ENCODE data around the gene TNS1.
"Not testable (repeated sequence)": the region's sequence is repeated elsewhere in the genome, so short reads cannot be mapped to it uniquely, and the experiment has no call there.

TNS1 gene

GRCh38 chr2:217792626-217793527, 209.9 kb downstream of the TNS1 start:
- Histone ChIP-seq H3K27ac (ENCODE audit: low read depth, low read length) (no peak overlapping the region), H3K4me3 (ENCODE audit: low read depth in 1 of 2, low read length in 2 of 2) (no peak overlapping the region), H3K27me3 (ENCODE audit: control insufficient read depth in 1 of 2, insufficient read depth in 2 of 2, low read length in 2 of 2) (no peaks in the 10 kb centered on the region), H3K9me3 (ENCODE audit: low read length) (no peaks in the 10 kb centered on the region), H3K36me3 (ENCODE audit: insufficient read depth, low read length) (peaks cover 13% of the 10 kb centered on the region), H3K9ac (ENCODE audit: low read length) (no peak overlapping the region), H3K4me1 (ENCODE audit: insufficient read depth, low read length) (peaks cover 6% of the 10 kb centered on the region)

GRCh38 chr2:217791551-217791950, 211.2 kb downstream of the TNS1 start:
- H3K4me3 ChIP-seq (ENCODE audit: low read depth in 1 of 2, low read length in 2 of 2) = no peak overlapping the region
- H3K36me3 ChIP-seq (ENCODE audit: insufficient read depth, low read length) = peaks cover 16% of the 10 kb centered on the region
- no peak overlapping the region for H3K27ac ChIP-seq (ENCODE audit: low read depth, low read length)
- no peaks in the 10 kb centered on the region for H3K4me1 ChIP-seq (ENCODE audit: insufficient read depth, low read length)
- H3K9ac ChIP-seq (ENCODE audit: low read length) = no peak overlapping the region
- no peaks in the 10 kb centered on the region for H3K27me3 ChIP-seq (ENCODE audit: control insufficient read depth in 1 of 2, insufficient read depth in 2 of 2, low read length in 2 of 2)
- H3K9me3 ChIP-seq (ENCODE audit: low read length) = no peaks in the 10 kb centered on the region

GRCh38 chr2:217790681-217791392, 212.0 kb downstream of the TNS1 start:
- Histone ChIP-seq H3K9me3 (ENCODE audit: low read length) (no peaks in the 10 kb centered on the region), H3K4me1 (ENCODE audit: insufficient read depth, low read length) (peaks cover under 1% of the 10 kb centered on the region), H3K36me3 (ENCODE audit: insufficient read depth, low read length) (peaks cover 16% of the 10 kb centered on the region), H3K27me3 (ENCODE audit: control insufficient read depth in 1 of 2, insufficient read depth in 2 of 2, low read length in 2 of 2) (no peaks in the 10 kb centered on the region), H3K9ac (ENCODE audit: low read length) (no peak overlapping the region), H3K4me3 (ENCODE audit: low read depth in 1 of 2, low read length in 2 of 2) (no peak overlapping the region), H3K27ac (ENCODE audit: low read depth, low read length) (no peak overlapping the region)

- no peaks in the 10 kb centered on the region for H3K9me3 ChIP-seq (ENCODE audit: low read length)
- no peak overlapping the region for H3K9ac ChIP-seq (ENCODE audit: low read length)
- H3K27me3 ChIP-seq (ENCODE audit: control insufficient read depth in 1 of 2, insufficient read depth in 2 of 2, low read length in 2 of 2) = no peaks in the 10 kb centered on the region
- H3K4me3 ChIP-seq (ENCODE audit: low read depth in 1 of 2, low read length in 2 of 2) = no peak overlapping the region
- H3K27ac ChIP-seq (ENCODE audit: low read depth, low read length) = no peak overlapping the region
- H3K36me3 ChIP-seq (ENCODE audit: insufficient read depth, low read length) = peaks cover 16% of the 10 kb centered on the region
- H3K4me1 ChIP-seq (ENCODE audit: insufficient read depth, low read length) = peaks cover 7% of the 10 kb centered on the region
Measured at GRCh38 chr2:217790195-217790594, 212.6 kb downstream of the TNS1 start.

- Histone ChIP-seq H3K27me3 (ENCODE audit: control insufficient read depth in 1 of 2, insufficient read depth in 2 of 2, low read length in 2 of 2) (no peaks in the 10 kb centered on the region), H3K9me3 (ENCODE audit: low read length) (no peaks in the 10 kb centered on the region), H3K9ac (ENCODE audit: low read length) (no peak overlapping the region), H3K4me3 (ENCODE audit: low read depth in 1 of 2, low read length in 2 of 2) (no peak overlapping the region), H3K36me3 (ENCODE audit: insufficient read depth, low read length) (peaks cover 16% of the 10 kb centered on the region), H3K27ac (ENCODE audit: low read depth, low read length) (peak overlapping the region; percentile 22), H3K4me1 (ENCODE audit: insufficient read depth, low read length) (peaks cover 8% of the 10 kb centered on the region)
Measured at GRCh38 chr2:217789736-217790181, 213.0 kb downstream of the TNS1 start.

GRCh38 chr2:217789003-217789735, 213.6 kb downstream of the TNS1 start:
- no peak overlapping the region for H3K9ac ChIP-seq (ENCODE audit: low read length)
- peak overlapping the region; percentile 22 for H3K27ac ChIP-seq (ENCODE audit: low read depth, low read length)

GRCh38 chr2:217788669-217789002, 214.2 kb downstream of the TNS1 start:
- H3K4me3 ChIP-seq (ENCODE audit: low read depth in 1 of 2, low read length in 2 of 2) = no peak overlapping the region
- no peaks in the 10 kb centered on the region for H3K9me3 ChIP-seq (ENCODE audit: low read length)
- H3K27ac ChIP-seq (ENCODE audit: low read depth, low read length) = no peak overlapping the region
- no peaks in the 10 kb centered on the region for H3K27me3 ChIP-seq (ENCODE audit: control insufficient read depth in 1 of 2, insufficient read depth in 2 of 2, low read length in 2 of 2)
- H3K4me1 ChIP-seq (ENCODE audit: insufficient read depth, low read length) = peaks cover 8% of the 10 kb centered on the region
- no peak overlapping the region for H3K9ac ChIP-seq (ENCODE audit: low read length)
- H3K36me3 ChIP-seq (ENCODE audit: insufficient read depth, low read length) = peaks cover 16% of the 10 kb centered on the region

More at GRCh38 chr2:217789003-217789735, 213.6 kb downstream of the TNS1 start:
- Histone ChIP-seq H3K4me1 (ENCODE audit: insufficient read depth, low read length) (peaks cover 8% of the 10 kb centered on the region), H3K4me3 (ENCODE audit: low read depth in 1 of 2, low read length in 2 of 2) (no peak overlapping the region), H3K9me3 (ENCODE audit: low read length) (no peaks in the 10 kb centered on the region), H3K36me3 (ENCODE audit: insufficient read depth, low read length) (peaks cover 16% of the 10 kb centered on the region), H3K27me3 (ENCODE audit: control insufficient read depth in 1 of 2, insufficient read depth in 2 of 2, low read length in 2 of 2) (no peaks in the 10 kb centered on the region)

- Histone ChIP-seq H3K27me3 (ENCODE audit: control insufficient read depth in 1 of 2, insufficient read depth in 2 of 2, low read length in 2 of 2) (no peaks in the 10 kb centered on the region), H3K36me3 (ENCODE audit: insufficient read depth, low read length) (peaks cover 16% of the 10 kb centered on the region), H3K9me3 (ENCODE audit: low read length) (no peaks in the 10 kb centered on the region), H3K4me3 (ENCODE audit: low read depth in 1 of 2, low read length in 2 of 2) (no peak overlapping the region), H3K4me1 (ENCODE audit: insufficient read depth, low read length) (peaks cover 8% of the 10 kb centered on the region), H3K27ac (ENCODE audit: low read depth, low read length) (no peak overlapping the region), H3K9ac (ENCODE audit: low read length) (no peak overlapping the region)
Measured at GRCh38 chr2:217787160-217787877, 215.5 kb downstream of the TNS1 start.

- peaks cover 16% of the 10 kb centered on the region for H3K36me3 ChIP-seq (ENCODE audit: insufficient read depth, low read length)
- H3K9ac ChIP-seq (ENCODE audit: low read length); H3K9me3 ChIP-seq (ENCODE audit: low read length); H3K27ac ChIP-seq (ENCODE audit: low read depth, low read length); H3K4me1 ChIP-seq (ENCODE audit: insufficient read depth, low read length); H3K4me3 ChIP-seq (ENCODE audit: low read depth in 1 of 2, low read length in 2 of 2); H3K27me3 ChIP-seq (ENCODE audit: control insufficient read depth in 1 of 2, insufficient read depth in 2 of 2, low read length in 2 of 2): not testable (repeated sequence)
Measured at GRCh38 chr2:217786560-217786959, 216.2 kb downstream of the TNS1 start.

- Histone ChIP-seq H3K9ac (ENCODE audit: low read length) (no peak overlapping the region), H3K4me1 (ENCODE audit: insufficient read depth, low read length) (peaks cover 8% of the 10 kb centered on the region), H3K27ac (ENCODE audit: low read depth, low read length) (peak overlapping the region; percentile 17), H3K36me3 (ENCODE audit: insufficient read depth, low read length) (peaks cover 16% of the 10 kb centered on the region), H3K4me3 (ENCODE audit: low read depth in 1 of 2, low read length in 2 of 2) (no peak overlapping the region), H3K9me3 (ENCODE audit: low read length) (no peaks in the 10 kb centered on the region), H3K27me3 (ENCODE audit: control insufficient read depth in 1 of 2, insufficient read depth in 2 of 2, low read length in 2 of 2) (no peaks in the 10 kb centered on the region)
Measured at GRCh38 chr2:217785544-217786045, 217.2 kb downstream of the TNS1 start.
